Neural progenitor cell (in vitro differentiated cells): ENCODE measurements around the gene XRCC1. TPM values are rescaled to one million over a fixed set of nuclear protein-coding genes. Genes with fewer than 3 reads are reported as not detected.
"Not testable (repeated sequence)": the region's sequence is repeated elsewhere in the genome, so short reads cannot be mapped to it uniquely, and the experiment has no call there.

Source experiments
- DNase-seq: peaks from one replicate; pipeline ENCODE4 v3.0.0-alpha.2; 2016; ENCODE audit warnings: low spot score
- H2AFZ ChIP-seq: fragments of 200-600 bp; sonication (generic); replicated peaks from 2 replicates; pipeline ENCODE4 v1.6.1; 2016; ENCODE audit warnings: antibody characterized with exemption
- H3F3A ChIP-seq: fragments of 200-600 bp; sonication (generic); 2 replicates; pipeline ENCODE4 v1.6.1; 2016; ENCODE audit warnings: antibody characterized with exemption, low read depth
- H3K27ac ChIP-seq: fragments of 200-600 bp; sonication (generic); 2 replicates; pipeline ENCODE4 v1.5.1; 2016; ENCODE audit warnings: mild to moderate bottlenecking
- H3K27me3 ChIP-seq: fragments of 200-600 bp; sonication (generic); 2 replicates; pipeline ENCODE4 v1.6.1; 2016; ENCODE audit warnings: mild to moderate bottlenecking, moderate library complexity
- H3K36me3 ChIP-seq: fragments of 200-600 bp; sonication (generic); 2 replicates; pipeline ENCODE4 v1.5.1; 2016
- H3K4me1 ChIP-seq: fragments of 200-600 bp; sonication (generic); 2 replicates; pipeline ENCODE4 v1.6.1; 2016; ENCODE audit warnings: mixed run types
- H3K4me2 ChIP-seq: fragments of 200-600 bp; sonication (generic); 2 replicates; pipeline ENCODE4 v1.6.1; 2016
- H3K4me3 ChIP-seq: fragments of 200-600 bp; sonication (generic); 2 replicates; pipeline ENCODE4 v1.5.1; 2016
- H3K79me2 ChIP-seq: fragments of 200-600 bp; sonication (generic); 2 replicates; pipeline ENCODE4 v1.6.1; 2016; ENCODE audit warnings: low read depth
- H3K9ac ChIP-seq: fragments of 200-600 bp; sonication (generic); 2 replicates; pipeline ENCODE4 v1.6.1; 2016
- H3K9me3 ChIP-seq: fragments of 200-600 bp; sonication (generic); 2 replicates; pipeline ENCODE4 v1.5.1; 2016; ENCODE audit warnings: low read depth
- H4K20me1 ChIP-seq: fragments of 200-600 bp; sonication (generic); 2 replicates; pipeline ENCODE4 v1.6.1; 2016; ENCODE audit warnings: low read depth
- H3K27ac Mint-ChIP-seq: 3 replicates; pipeline ENCODE4 v1.8.0; 2021; ENCODE audit warnings: mixed read lengths
- H3K27me3 Mint-ChIP-seq: 2 replicates; pipeline ENCODE4 v1.8.0; 2022; ENCODE audit warnings: low read depth, mild to moderate bottlenecking, inconsistent platforms, moderate library complexity, mixed read lengths; ENCODE audit not compliant: insufficient read depth
- H3K36me3 Mint-ChIP-seq: 3 replicates; pipeline ENCODE4 v1.8.0; 2021; ENCODE audit warnings: mixed read lengths
- H3K4me1 Mint-ChIP-seq: 3 replicates; pipeline ENCODE4 v1.8.0; 2021; ENCODE audit warnings: mixed read lengths
- H3K4me3 Mint-ChIP-seq: 3 replicates; pipeline ENCODE4 v1.8.0; 2021; ENCODE audit warnings: mild to moderate bottlenecking, moderate library complexity, mixed read lengths
- H3K9me3 Mint-ChIP-seq: 3 replicates; pipeline ENCODE4 v1.8.0; 2020; ENCODE audit warnings: mixed read lengths
- CTCF ChIP-seq: fragments of 200-600 bp; sonication (generic); IDR thresholded peaks from 2 replicates; pipeline ENCODE4 v1.5.1; 2017; ENCODE audit warnings: antibody characterized with exemption, mild to moderate bottlenecking
- EZH2 ChIP-seq: fragments of 200-600 bp; sonication (generic); IDR thresholded peaks from 2 replicates; pipeline ENCODE4 v1.6.1; 2017; ENCODE audit warnings: antibody characterized with exemption, mild to moderate bottlenecking, moderate library complexity
- EZH2phosphoT487 ChIP-seq: fragments of 200-600 bp; sonication (generic); IDR thresholded peaks from 2 replicates; pipeline ENCODE4 v1.6.1; 2017; ENCODE audit warnings: antibody characterized with exemption
- total RNA-seq: library from RNA; depleted of rRNA; stranded (reverse); fragments of >200 nt; gene quantifications from 2 replicates; pipeline ENCODE4 v1.2.3, GENCODE V29; 2015; ENCODE audit warnings: low replicate concordance

XRCC1 gene
- total RNA-seq, 1 donor from 2014 or later: 33.8 TPM

- H3K27ac ChIP-seq: no peak overlapping the region
- no peaks in the 10 kb centered on the region for H3K4me1 ChIP-seq
- no peak overlapping the region for H3K4me3 Mint-ChIP-seq
- no peak overlapping the region for H2AFZ ChIP-seq
- H3K79me2 ChIP-seq: no peaks in the 10 kb centered on the region
- no peaks in the 10 kb centered on the region for H3F3A ChIP-seq
- no peaks in the 10 kb centered on the region for H3K36me3 ChIP-seq
- H3K4me1 Mint-ChIP-seq: peaks cover 11% of the 10 kb centered on the region
- no peak overlapping the region for H3K9ac ChIP-seq
- DNase-seq: no peak
- H3K9me3 ChIP-seq: no peaks in the 10 kb centered on the region
- no peak for TF ChIP-seq CTCF
- no peak for TF ChIP-seq EZH2
- no peak for TF ChIP-seq EZH2phosphoT487
- peaks cover 9% of the 10 kb centered on the region for H3K27me3 Mint-ChIP-seq
- no peaks in the 10 kb centered on the region for H3K27me3 ChIP-seq
- no peak overlapping the region for H3K4me3 ChIP-seq
- no peaks in the 10 kb centered on the region for H3K9me3 Mint-ChIP-seq
- H3K36me3 Mint-ChIP-seq: peaks cover 27% of the 10 kb centered on the region
- H4K20me1 ChIP-seq: no peaks in the 10 kb centered on the region
- H3K27ac Mint-ChIP-seq: no peak overlapping the region
- H3K4me2 ChIP-seq: no peak overlapping the region
Observed at GRCh38 chr19:43548706-43549105, 26.6 kb downstream of the XRCC1 start.

- H3K36me3 ChIP-seq, H4K20me1 ChIP-seq, H3K4me2 ChIP-seq, H3K79me2 ChIP-seq, H2AFZ ChIP-seq, H3K9me3 Mint-ChIP-seq, H3K4me3 ChIP-seq, H3K27ac ChIP-seq, H3K4me1 ChIP-seq, DNase-seq, H3K9me3 ChIP-seq, H3F3A ChIP-seq, H3K4me3 Mint-ChIP-seq, H3K27me3 ChIP-seq, H3K27ac Mint-ChIP-seq, H3K9ac ChIP-seq: not testable (repeated sequence)
- peaks cover 34% of the 10 kb centered on the region for H3K36me3 Mint-ChIP-seq
- peaks cover 11% of the 10 kb centered on the region for H3K27me3 Mint-ChIP-seq
- peaks cover 11% of the 10 kb centered on the region for H3K4me1 Mint-ChIP-seq
Observed at GRCh38 chr19:43547926-43548325, 27.4 kb downstream of the XRCC1 start.

GRCh38 chr19:43546581-43546980 is 28.7 kb downstream of the XRCC1 start:
- H3K27ac ChIP-seq: no peak overlapping the region
- peaks cover 10% of the 10 kb centered on the region for H3K27me3 Mint-ChIP-seq
- H3K27ac Mint-ChIP-seq: no peak overlapping the region
- H3K9ac ChIP-seq: no peak overlapping the region
- no peaks in the 10 kb centered on the region for H3K27me3 ChIP-seq
- H3K36me3 Mint-ChIP-seq: peaks cover 39% of the 10 kb centered on the region
- no peaks in the 10 kb centered on the region for H3F3A ChIP-seq
- TF ChIP-seq EZH2: no peak
- no peak for TF ChIP-seq CTCF
- no peak for TF ChIP-seq EZH2phosphoT487
- H3K36me3 ChIP-seq: no peaks in the 10 kb centered on the region
- no peaks in the 10 kb centered on the region for H3K79me2 ChIP-seq
- H3K4me3 Mint-ChIP-seq: peak overlapping the region; percentile 33
- no peaks in the 10 kb centered on the region for H3K9me3 ChIP-seq
- peaks cover 11% of the 10 kb centered on the region for H3K4me1 Mint-ChIP-seq
- H3K4me2 ChIP-seq: no peak overlapping the region
- no peak for DNase-seq
- H3K4me3 ChIP-seq: no peak overlapping the region
- H3K4me1 ChIP-seq: no peaks in the 10 kb centered on the region
- H2AFZ ChIP-seq: no peak overlapping the region
- H4K20me1 ChIP-seq: no peaks in the 10 kb centered on the region
- H3K9me3 Mint-ChIP-seq: no peaks in the 10 kb centered on the region

- Histone ChIP-seq H2AFZ (no peak overlapping the region), H4K20me1 (no peaks in the 10 kb centered on the region), H3K4me1 (no peaks in the 10 kb centered on the region), H3K27me3 (no peaks in the 10 kb centered on the region), H3K27ac (no peak overlapping the region), H3K4me2 (no peak overlapping the region), H3K9me3 (no peaks in the 10 kb centered on the region), H3K79me2 (no peaks in the 10 kb centered on the region), H3K4me3 (no peak overlapping the region), H3F3A (no peaks in the 10 kb centered on the region), H3K36me3 (no peaks in the 10 kb centered on the region), H3K9ac (no peak overlapping the region)
- H3K36me3 Mint-ChIP-seq: peaks cover 38% of the 10 kb centered on the region
- peaks cover 10% of the 10 kb centered on the region for H3K4me1 Mint-ChIP-seq
- H3K27ac Mint-ChIP-seq: no peak overlapping the region
- no peak for DNase-seq
- H3K27me3 Mint-ChIP-seq: peaks cover 9% of the 10 kb centered on the region
- TF ChIP-seq EZH2phosphoT487: no peak
- TF ChIP-seq EZH2: no peak
- TF ChIP-seq CTCF: no peak
- H3K9me3 Mint-ChIP-seq: no peaks in the 10 kb centered on the region
- H3K4me3 Mint-ChIP-seq: no peak overlapping the region
Observed at GRCh38 chr19:43545981-43546380, 29.3 kb downstream of the XRCC1 start.
